TTC549 (cell line): Measurements from ENCODE around the gene AKT3.
"Not testable (repeated sequence)": the region's sequence is repeated elsewhere in the genome, so short reads cannot be mapped to it uniquely, and the experiment has no call there.

Source experiments
- FAIRE-seq: peaks from 2 replicates; lab custom pipeline; 2012; peaks lifted over from hg19 to GRCh38; lab: Jason Lieb, UNC

Gene AKT3

DNA sequence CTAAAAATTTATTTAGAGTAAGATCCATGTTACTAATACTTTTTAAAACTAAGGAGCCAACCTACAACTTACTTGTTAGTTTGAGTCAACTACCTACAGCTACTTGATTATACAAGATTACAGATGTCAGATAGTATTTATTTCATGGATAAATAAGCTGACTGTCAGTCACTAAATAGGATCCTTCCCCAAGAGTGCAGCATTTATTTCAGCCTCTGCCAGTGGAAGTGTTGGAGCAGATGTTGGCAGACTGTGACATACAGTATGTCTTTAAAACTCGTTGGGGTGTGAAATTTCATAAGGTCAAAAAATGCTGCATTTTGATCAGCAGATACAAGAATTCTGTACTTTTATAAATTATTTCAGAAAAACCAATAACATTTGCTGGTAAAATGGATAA lies 156.2 kb downstream of the AKT3 start:
- peak; percentile 7 for FAIRE-seq

DNA sequence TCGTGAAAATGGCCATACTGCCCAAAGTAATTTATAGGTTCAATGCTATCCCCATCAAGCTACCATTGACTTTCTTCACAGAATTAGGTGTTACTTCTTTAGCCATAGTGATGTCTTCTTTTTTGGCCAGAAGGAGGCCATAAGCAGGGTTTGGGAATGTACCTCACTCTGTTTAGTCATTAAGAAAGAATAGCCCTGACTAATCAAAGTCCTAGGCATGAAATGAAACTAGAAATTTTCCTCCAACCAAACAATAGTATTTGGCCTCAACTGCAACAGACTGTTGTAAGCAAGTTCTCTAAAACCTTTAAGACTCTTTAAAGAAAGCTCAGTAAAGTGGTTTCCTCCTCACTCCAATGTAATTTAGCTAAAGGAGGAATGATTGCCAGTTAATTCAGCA lies 163.9 kb downstream of the AKT3 start:
- no peak for FAIRE-seq

DNA sequence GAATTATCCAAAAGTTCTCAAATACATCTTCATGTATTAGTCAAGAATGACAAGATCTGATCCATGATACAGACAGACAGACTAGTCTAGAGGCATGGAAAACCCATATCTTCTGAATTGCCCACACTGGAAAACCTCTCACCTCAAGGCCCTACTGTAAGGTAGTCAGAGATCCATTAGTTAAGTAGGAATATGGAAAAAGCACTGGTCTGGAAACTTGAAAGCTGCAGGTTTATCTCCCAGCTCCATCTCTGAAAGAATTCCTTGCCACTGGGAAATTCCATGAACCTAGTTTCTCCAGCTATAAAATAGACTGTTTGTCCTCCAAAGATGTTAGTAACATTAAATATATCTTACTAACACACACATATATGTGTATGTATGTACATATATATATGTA lies 169.2 kb downstream of the AKT3 start:
- FAIRE-seq: no peak

DNA sequence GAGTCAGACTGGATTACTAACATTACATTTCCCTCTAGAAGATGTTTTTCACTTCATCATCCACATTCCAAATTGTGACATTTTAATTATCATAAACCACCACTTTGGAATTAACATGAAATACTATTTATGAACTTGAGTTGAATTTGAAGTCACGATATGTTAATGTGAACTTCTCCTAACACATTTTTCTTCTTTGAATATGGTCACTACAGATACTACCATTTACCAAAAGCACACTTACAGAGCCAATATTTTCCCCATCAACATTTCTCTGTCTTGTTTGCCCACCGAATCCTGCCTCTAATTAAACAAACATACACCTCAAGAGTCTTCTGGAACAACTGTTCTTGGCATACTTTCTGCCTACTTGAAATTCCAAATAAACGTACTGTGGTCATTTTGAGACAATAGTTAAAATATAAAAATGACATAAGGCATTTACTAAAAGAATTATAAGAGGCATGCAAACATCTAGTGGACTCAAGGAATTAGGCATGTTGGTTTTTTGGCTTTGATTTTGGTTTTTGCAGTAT lies 177.4 kb downstream of the AKT3 start:
- FAIRE-seq: peak; percentile 58

DNA sequence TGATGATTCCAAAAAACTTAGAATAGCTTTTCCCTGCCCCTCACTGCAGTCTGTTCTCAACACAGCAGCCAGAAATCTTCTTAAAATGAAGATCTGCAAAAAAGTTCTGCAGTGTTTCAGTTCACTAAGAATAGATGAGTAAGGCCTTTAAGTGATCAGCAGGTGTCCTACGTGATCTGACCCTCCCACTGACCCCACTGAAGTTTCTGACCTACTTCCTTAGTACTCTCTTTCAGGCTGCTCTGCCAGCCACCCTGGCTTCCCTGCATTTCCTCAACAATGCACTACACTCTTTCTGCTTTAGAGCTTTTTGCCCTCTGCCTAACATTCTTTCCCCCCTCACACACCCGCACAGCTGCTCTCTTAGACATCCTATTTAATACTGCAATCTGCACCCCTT lies 182.5 kb downstream of the AKT3 start:
- FAIRE-seq: no peak

DNA sequence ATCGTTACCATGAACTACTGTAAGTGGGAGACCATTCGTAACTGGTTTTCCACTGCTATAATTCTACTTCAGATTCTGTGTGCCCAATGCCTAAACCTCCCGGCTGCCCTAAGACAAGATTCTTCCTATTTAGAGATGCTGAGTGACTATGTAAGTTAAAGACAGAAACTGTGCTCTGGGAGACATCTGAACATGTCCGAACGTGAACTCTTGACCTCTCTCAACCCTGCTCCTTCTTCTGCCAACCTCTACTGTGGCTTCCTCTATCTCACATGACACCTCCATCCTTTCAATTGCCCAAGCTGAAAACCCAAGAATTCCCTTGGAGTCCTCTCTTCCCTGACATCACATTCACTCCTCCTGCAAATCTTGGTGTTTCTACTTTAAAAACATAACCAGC lies 182.9 kb downstream of the AKT3 start:
- no peak for FAIRE-seq

DNA sequence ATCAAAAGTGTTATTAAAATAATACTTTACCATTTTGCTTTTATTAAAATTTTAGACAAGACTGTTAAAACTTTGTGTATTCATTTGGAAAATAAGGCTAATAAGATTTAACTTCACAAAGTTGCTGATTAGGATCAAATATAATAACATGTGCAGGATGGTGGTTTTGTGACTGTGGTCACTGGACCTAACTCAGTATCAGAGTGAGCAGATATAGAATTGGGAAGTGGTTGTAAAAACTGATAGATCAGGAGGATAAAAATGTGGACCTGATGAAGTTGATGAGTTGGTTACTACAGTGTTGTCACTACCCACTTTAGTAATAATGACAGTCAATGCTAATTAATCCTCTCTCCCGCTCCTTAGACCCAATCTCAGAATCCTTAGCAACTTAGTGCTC lies 186.4 kb downstream of the AKT3 start:
- FAIRE-seq: peak; percentile 71

DNA sequence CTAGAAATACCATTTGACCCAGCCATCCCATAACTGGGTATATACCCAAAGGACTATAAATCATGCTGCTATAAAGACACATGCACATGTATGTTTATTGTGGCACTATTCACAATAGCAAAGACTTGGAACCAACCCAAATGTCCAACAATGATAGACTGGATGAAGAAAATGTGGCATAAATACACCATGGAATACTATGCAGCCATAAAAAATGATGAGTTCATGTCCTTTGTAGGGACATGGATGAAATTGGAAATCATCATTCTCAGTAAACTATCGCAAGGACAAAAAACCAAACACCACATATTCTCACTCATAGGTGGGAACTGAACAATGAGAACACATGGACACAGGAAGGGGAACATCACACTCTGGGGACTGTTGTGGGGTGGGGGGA lies 187.9 kb downstream of the AKT3 start:
- not testable (repeated sequence) for FAIRE-seq

DNA sequence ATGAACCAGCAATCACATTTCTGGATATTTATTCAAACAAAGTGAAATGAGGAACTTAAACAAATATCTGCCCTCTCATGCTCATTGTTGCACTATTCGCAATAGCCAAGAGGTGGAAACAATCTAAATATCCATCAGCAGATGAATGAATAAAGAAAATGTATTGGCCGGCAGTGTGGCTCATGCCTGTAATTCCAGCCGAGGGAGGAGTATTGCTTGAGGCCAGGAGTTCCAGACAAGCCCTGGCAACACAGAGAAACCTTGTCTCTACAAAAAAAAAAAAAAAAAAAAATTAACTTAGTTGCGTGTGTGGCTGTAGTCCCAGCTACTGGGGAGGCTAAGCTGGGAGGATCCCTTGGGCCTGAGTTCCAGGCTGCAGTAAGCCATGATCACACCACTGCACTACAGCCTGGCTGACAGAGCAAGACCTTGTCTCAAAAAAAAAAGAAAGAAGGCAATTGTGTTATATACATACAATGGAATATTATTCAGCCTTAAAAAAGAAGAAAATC lies 191.4 kb downstream of the AKT3 start:
- no peak for FAIRE-seq

DNA sequence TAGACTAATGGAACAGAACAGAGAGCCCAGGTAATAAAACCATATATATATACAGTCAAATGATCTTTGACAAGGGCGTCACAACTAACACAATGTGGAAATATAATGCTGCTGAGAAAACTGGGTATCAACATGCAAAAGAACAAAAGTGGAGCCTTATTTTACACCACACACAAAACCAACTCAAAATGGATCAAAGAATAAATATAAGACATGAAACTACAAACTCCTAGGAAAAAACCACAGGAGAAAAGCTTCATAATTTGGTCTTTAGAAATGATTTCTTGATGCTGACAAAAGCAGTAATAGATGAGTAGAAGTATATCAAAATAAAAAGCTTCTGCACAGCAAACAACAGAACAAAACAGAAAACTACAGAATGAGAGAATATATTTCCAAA lies 192.2 kb downstream of the AKT3 start:
- no peak for FAIRE-seq

DNA sequence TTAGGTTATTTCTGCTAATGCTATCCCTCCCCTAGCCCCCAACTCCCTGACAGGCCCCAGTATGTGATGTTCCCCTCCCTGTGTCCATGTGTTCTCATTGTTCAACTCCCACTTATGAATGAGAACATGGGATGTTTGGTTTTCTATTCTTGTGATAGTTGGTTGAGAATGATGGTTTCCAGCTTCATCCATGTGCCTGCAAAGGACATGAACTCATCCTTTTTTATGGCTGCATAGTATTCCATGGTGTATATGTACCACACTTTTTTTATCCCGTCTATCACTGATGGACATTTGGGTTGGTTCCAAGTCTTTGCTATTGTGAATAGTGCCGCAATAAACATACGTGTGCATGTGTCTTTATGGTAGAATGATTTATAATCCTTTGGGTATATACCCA lies 200.5 kb downstream of the AKT3 start:
- FAIRE-seq: not testable (repeated sequence)

DNA sequence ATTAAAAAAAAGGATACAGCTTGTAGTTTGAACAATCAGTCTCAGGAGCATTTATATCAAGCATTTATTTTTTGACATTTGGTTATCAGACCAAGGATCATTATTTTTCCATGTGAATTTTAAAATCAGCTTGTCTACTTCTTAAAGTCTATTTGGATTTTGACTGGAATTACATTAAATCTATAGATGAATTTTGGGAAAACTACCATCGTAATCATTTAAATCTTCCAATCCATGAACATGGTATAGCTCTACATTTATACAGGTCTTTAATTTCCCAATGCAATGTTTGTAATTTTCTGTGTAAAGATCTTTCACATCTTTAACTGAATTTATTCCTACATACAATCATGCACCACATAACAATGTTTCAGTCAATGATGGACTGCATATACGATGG lies 203.2 kb downstream of the AKT3 start:
- FAIRE-seq: peak; percentile 54

DNA sequence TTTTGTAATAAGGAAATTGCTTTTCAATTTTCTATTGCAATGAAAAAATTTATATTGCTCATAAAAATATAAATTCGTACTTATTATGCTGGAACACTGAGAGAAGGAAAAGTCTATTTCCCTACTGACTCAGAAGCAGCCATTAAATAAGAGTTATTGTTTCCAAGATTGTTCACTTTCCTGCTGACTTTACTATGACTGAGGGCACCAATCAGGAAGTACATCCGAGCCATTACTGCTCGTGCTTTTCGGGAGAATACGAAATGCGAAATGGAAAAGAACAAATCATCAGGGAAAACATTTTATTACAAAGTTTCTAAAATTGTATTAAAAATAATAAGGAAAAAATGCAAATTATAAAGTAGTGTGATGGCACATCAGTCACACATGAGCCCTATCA lies 204.8 kb downstream of the AKT3 start:
- FAIRE-seq: no peak

DNA sequence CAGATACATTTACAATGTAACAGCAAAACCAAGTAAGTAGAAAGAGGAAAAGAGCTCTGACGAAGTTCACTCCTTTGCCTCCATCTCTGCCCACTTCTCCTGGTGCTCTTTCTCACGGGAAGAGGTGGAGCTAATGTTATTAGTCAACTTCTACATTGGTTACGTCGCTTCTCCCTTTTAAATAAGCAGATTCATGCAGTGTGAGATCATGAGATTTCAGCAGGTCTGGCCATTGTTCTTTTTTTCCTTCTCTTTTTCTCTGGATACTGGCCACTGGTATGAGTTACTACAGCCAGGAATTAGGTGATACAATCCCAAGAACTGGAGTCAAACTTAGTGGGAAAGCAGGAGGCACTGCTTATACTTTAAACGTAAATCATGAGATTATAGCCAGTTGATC lies 207.1 kb downstream of the AKT3 start:
- no peak for FAIRE-seq

DNA sequence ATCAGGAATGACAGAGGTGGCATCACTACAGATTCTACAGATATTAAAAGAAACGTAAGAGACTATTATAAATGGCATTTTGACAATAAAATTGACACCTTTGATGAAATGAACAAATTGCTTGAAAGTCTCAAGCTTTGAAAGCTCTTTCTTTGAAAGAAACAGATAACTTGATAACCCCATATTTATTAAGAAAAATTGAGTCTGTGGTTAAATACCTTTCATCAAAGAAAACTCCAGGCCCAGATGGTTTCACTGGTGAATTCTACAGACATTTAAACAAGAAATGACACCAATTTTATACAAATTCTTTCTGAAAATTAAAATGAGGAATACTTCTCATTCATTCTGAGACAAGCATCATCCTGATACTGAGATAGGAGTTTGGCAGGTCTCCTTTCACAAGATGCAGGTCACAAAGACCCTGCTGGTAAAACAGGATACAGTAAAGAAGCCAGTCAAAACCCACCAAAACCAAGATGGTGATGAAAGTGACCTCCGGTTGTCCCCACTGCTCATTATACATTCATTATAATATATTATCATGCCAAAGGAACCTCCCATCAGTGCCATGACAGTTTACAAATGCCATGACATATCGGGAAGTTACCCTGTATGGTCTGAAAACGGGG lies 210.9 kb downstream of the AKT3 start:
- peak; percentile 45 for FAIRE-seq

DNA sequence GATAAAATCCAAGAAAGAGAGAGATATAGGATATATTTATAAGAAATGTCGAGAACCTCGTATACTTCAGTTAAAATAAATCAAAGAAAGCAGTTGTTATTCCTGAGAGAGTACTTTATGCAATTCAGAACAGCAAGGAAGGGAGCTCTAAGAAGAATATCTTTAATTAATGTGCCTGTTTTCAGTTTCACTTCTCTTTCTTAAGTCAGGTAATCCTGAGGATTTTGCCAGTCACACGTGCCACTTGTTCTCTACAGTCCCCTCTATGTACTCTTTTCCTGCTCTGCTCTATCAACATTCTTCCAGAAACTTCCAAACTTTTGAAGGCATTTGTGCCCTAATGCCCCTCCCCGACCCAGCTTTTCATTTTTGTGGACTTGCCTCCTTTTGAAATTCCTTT lies 211.9 kb downstream of the AKT3 start:
- FAIRE-seq: no peak

DNA sequence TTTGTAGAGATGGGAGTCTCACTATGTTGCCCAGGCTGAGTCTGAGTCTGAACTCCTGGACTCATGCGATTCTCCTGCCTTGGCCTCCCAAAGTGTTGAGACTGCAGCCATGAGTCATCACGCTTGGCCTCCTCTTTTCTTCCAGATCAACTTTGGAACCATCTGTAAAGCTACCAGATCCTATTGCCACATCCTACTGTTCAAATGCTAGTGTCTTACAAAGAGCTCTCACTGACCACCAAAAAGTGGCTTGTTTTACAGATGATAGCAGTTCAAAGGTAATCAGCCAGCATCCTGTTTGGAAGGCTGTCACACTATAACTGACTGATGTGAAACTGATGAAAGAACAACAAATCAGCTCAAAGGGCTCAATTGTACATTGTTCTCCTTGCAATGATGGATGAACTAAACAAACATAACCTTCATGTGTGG lies 221.6 kb downstream of the AKT3 start:
- no peak for FAIRE-seq

DNA sequence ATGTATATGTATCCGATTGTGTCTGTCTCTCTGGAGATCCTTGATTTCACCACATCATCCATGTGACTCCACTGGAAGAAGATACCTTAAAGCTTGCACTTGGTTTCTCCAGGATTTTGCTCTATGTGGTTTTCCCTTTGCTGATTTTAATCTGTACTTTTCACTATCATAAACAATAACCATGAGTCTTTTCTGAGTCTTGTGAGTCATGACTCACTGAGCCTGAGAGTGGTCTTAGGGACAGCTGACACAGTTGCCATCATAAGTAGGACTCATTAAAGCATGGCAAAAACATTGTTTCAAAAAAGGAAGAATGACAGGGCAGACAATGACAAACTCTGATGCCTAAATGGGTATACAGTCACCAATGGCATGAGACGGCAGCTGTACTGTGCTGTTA lies 226.2 kb downstream of the AKT3 start:
- FAIRE-seq: no peak

DNA sequence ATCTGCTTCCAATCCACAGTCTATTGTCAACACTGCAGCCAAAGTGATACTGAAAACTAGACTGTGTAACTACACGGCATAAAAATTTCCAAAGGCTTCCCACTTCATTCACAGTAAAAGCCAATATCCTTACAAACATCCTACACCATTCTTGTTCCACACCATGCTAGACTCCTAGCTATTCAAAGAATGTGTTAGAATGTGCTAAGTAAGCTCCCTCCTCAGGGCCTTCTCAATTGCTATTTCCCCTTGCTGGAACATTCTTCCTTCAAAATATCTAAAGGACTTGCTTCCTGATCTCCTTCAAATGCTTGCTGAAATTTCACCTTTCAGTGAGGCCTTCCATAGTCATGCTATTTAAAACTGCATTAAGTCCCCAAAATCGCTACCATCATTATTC lies 228.1 kb downstream of the AKT3 start:
- FAIRE-seq: no peak

DNA sequence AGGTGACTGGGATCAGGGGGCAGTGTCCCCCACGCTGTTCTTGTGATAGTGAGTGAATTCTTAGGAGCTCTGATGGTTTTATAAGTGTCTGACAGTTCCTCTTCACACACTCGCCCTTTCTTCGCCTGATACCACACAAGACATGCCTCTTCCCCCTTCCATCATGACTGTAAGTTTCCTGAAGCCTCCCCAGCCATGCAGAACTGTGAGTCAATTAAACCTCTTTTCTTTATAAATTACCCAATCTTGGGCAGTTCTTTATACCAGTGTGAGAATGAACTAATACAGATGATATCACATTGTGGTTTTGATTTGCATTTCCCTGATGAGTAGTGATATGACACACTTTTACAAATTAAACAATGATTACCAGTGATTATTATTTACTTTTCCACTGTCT lies 229.9 kb downstream of the AKT3 start:
- no peak for FAIRE-seq

DNA sequence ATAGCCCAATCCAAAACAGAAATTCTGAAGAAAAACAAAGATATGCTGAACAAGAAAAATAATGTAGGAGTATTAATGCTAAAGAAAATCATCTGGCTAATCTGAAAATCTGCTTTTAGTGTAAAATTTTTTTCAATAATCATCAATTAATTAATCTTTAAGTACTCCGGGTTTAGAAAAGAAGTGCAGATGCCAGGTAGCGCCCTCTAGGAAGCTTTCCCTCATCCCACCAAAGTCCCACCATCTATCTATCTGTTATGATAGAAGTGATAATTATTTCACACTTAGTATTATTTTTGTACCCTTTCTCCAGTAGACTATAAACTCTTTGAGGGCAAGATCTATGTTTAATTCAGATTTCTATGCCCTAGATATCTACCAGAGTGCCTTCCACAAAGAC lies 240.3 kb downstream of the AKT3 start:
- no peak for FAIRE-seq

DNA sequence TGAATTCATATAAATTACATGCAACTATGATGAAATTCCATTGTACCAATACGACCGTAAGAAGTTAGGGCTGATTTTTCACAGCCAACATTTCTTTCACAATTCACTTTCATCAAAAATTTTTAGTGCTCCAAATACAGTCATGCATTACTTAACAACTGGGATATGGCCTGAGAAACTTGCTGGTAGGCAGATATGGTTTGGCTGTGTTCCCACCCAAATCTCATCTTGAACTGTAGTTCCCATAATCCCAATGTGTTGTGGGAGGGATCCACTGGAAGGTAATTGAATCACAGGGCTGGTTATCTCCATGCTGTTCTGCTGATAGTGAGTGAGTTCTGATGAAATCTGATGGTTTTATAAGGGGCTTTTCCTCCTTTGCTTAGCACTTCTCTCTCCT lies 244.4 kb downstream of the AKT3 start:
- FAIRE-seq: no peak

DNA sequence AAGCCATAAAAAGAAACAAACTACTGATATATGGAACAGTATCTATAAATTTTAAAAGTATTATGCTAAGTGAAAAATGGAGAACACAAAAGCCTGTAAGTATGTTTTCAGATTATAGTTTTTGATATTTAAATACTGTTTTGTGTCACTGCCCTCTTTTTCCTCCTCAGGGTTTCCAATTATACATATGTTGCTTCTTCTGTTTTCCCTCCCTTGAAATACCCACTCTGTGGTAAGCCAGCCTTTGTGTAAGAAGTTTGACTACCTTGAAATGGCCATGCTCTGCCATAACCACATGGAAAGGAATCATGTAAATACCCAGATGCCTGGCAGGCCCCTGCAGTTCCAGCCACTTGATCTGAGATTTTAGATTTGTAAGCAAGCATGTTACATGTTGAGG lies 248.3 kb downstream of the AKT3 start:
- no peak for FAIRE-seq

DNA sequence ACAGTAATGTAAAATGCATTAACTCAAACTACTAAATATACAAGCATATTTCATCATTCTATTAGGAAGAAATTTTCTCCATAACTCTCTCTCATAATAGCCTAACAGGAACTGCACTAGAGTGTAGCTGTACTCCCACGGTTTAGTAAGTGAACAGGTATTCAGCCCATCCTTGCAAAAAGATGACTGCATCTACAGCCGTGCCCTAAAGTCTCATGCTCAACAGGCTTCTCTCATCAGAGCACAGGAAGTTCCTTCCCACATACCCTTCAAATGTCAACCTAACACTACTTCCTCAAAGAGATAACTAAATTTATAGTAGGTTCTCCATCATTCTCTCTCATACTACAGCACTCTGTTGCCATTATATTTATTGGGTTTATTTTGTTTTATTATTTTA lies 251.6 kb downstream of the AKT3 start:
- FAIRE-seq: no peak

DNA sequence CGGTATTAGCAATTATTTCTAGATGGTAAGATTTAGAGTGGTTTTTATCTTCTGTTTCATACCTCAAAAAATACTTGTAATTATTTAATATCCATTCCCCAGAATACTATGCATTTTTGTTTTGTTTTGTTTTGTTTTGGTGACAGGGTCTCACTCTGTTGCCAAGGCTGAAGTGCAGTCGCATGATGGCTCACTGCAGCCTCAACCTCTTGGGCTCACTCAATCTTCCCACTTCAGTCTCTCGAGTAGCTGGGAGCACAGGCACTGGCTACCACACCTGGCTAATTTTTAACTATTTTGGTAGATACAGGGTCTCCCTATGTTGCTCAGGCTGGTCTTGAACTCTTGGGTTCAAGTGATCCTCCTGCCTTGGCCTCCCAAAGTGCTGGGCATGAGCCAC lies 252.7 kb downstream of the AKT3 start:
- FAIRE-seq: no peak
